Prostate gland (tissue), 2 donors: ENCODE data around the gene RAB40C.

Experiments used
- POLR2A ChIP-seq: fragments of 450-650 bp; IDR thresholded peaks from one replicate; pipeline ENCODE4 v1.6.1; 2016; ENCODE audit warnings: antibody characterized with exemption, mild to moderate bottlenecking
- TF ChIP-seq, protein P1 (sequence below), 4 experiments: fragments of 200-600 bp in 2 of 4; fragments of 450-650 bp in 2 of 4; sonication (generic) in 2 of 4; IDR thresholded peaks; 1 replicate in 3 of 4; 2 replicates in 1 of 4; pipeline ENCODE4 v1.5.1; 2016 to 2019; ENCODE audit warnings: antibody characterized with exemption in 4 of 4, mild to moderate bottlenecking in 2 of 4, moderate library complexity in 2 of 4

DNA sequence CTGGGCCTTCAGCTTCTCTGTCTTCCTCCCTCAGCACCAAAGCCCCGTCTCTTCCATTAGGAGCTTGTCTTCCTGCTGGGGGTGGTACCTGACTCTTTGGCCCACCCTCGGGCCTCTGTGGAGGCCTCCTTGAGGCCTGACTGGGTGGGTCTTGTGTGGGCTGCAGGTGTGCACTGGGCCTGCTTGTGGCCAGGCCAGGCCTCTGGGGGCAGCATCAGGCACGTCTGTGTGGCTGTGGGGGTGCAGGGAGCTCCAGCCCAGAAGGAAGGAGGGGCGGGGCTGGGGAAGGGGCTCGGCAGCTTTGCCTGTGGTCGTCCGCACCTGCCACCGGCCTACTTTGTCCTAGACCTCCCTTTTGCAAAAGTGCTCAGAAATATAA lies 13.1 kb upstream of the RAB40C start:
- TF ChIP-seq, protein P1, sequence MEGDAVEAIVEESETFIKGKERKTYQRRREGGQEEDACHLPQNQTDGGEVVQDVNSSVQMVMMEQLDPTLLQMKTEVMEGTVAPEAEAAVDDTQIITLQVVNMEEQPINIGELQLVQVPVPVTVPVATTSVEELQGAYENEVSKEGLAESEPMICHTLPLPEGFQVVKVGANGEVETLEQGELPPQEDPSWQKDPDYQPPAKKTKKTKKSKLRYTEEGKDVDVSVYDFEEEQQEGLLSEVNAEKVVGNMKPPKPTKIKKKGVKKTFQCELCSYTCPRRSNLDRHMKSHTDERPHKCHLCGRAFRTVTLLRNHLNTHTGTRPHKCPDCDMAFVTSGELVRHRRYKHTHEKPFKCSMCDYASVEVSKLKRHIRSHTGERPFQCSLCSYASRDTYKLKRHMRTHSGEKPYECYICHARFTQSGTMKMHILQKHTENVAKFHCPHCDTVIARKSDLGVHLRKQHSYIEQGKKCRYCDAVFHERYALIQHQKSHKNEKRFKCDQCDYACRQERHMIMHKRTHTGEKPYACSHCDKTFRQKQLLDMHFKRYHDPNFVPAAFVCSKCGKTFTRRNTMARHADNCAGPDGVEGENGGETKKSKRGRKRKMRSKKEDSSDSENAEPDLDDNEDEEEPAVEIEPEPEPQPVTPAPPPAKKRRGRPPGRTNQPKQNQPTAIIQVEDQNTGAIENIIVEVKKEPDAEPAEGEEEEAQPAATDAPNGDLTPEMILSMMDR (IDR thresholded peaks at IDR 0.05): no peak
- no peak for TF ChIP-seq POLR2A
